ENCODE results near the gene TRIM29. TPM values are rescaled to one million over a fixed set of nuclear protein-coding genes. Genes with fewer than 3 reads are reported as not detected.

Gene TRIM29
- total RNA-seq, 1 experiment from 2014 or later, result not detected

- Histone ChIP-seq H4K91ac (ENCODE audit: insufficient read length, low read depth, low read length) (no peak overlapping the region), H3K27me3 (ENCODE audit: insufficient read depth, low read length) (no peaks in the 10 kb centered on the region), H3T11ph (ENCODE audit: low read length) (no peak overlapping the region), H4K5ac (ENCODE audit: insufficient read length, low read depth, low read length) (no peak overlapping the region), H3K79me1 (ENCODE audit: insufficient read depth, low read depth, low read length, poor library complexity, severe bottlenecking) (no peaks in the 10 kb centered on the region), H3K9me3 (ENCODE audit: control insufficient read depth, low read depth, low read length) (no peaks in the 10 kb centered on the region), H2BK15ac (ENCODE audit: low read depth, low read length) (no peak overlapping the region), H3K79me2 (ENCODE audit: insufficient read depth, low read length) (no peaks in the 10 kb centered on the region), H3K9ac (ENCODE audit: extremely low read depth, insufficient read length, low read length) (no peak overlapping the region), H4K20me1 (ENCODE audit: control insufficient read depth, insufficient read depth, insufficient read length) (no peaks in the 10 kb centered on the region), H2AK5ac (ENCODE audit: insufficient read length, low read length) (no peak overlapping the region), H4K8ac (replicated peaks; ENCODE audit: insufficient read length, low read depth, low read length) (no peak overlapping the region), H3K18ac (ENCODE audit: insufficient read length, low read depth, low read length) (no peak overlapping the region), H3K23me2 (ENCODE audit: insufficient read length, low read depth, low read length, poor library complexity, severe bottlenecking) (no peaks in the 10 kb centered on the region), H3K4ac (ENCODE audit: low read depth, low read length) (no peak overlapping the region), H3K27ac (ENCODE audit: insufficient read length, low read depth, low read length) (no peak overlapping the region), H2BK5ac (ENCODE audit: insufficient read length, low read length) (no peak overlapping the region), H3K4me1 (ENCODE audit: insufficient read depth, low read length) (peaks cover 2% of the 10 kb centered on the region; the same call in 1 of the 2 replicates), H2BK12ac (ENCODE audit: insufficient read length, low read depth, low read length) (no peak overlapping the region), H3K4me2 (ENCODE audit: insufficient read depth, insufficient read length, low read length) (no peak overlapping the region), H3K14ac (ENCODE audit: insufficient read depth, low read length) (no peak overlapping the region), H2BK20ac (ENCODE audit: low read depth, low read length, poor library complexity, severe bottlenecking) (no peak overlapping the region), H3K56ac (ENCODE audit: insufficient read length, low read depth, low read length) (no peak overlapping the region), H2BK120ac (ENCODE audit: low read depth, low read length, poor library complexity, severe bottlenecking) (no peak overlapping the region), H3K23ac (ENCODE audit: insufficient read length, low read depth, low read length) (no peak overlapping the region), H2AFZ (ENCODE audit: low read length) (no peak overlapping the region)
- no peak for DNase-seq
- peaks cover 0 to 4% of the 10 kb centered on the region in 2 experiments; a peak in 3 of 5 replicates for H3K9me3 Mint-ChIP-seq
- H3K4me3 Mint-ChIP-seq, result no peak overlapping the region
- H3K27ac Mint-ChIP-seq, result no peak overlapping the region
- peaks cover 0 to 5% (median 0%) of the 10 kb centered on the region in 3 experiments; a peak in 2 of 7 replicates for H3K36me3 Mint-ChIP-seq (ENCODE audit: insufficient read depth in 1 of 3, low read depth in 3 of 3)
- TF ChIP-seq CTCF (conservative IDR thresholded peaks at IDR 0.05), result no peak
- H3K27me3 Mint-ChIP-seq (ENCODE audit: low read depth), result peaks cover 76% of the 10 kb centered on the region
- WGBS (ENCODE audit: extremely low coverage, insufficient read length, low lambda C conversion rate), result no CpG with 5 or more reads among the region's 11 CpGs
- peaks cover 19 to 24% of the 10 kb centered on the region in 2 experiments for H3K4me1 Mint-ChIP-seq
Observed at GRCh38 chr11:120106354-120107150, 31.4 kb downstream of the TRIM29 start.

All from H9 (cell line).